ENCODE results near the gene ARMCX2.
"Not testable (repeated sequence)": the region's sequence is repeated elsewhere in the genome, so short reads cannot be mapped to it uniquely, and the experiment has no call there.

The ARMCX2 gene

GRCh38 chrX:101659601-101660063, at the start of gene ARMCX2:
TSS of gene ARMCX2 (minus strand) at chrX:101659850. CDS start at chrX:101657588, 2,262 bp downstream.
- peak; percentile 71 for DNase-seq (ENCODE audit: low spot score)

GRCh38 chrX:101709384-101709783, 49.7 kb upstream of the ARMCX2 start:
- no peak for DNase-seq (ENCODE audit: low spot score)

- DNase-seq (ENCODE audit: low spot score), result no peak
Measured at GRCh38 chrX:101708163-101708562, 48.5 kb upstream of the ARMCX2 start.

GRCh38 chrX:101693476-101693875, 33.8 kb upstream of the ARMCX2 start:
- DNase-seq (ENCODE audit: low spot score), result no peak

GRCh38 chrX:101691835-101692234, 32.2 kb upstream of the ARMCX2 start:
- DNase-seq (ENCODE audit: low spot score), result no peak

- no peak for DNase-seq (ENCODE audit: low spot score)
Measured at GRCh38 chrX:101686574-101686973, 26.9 kb upstream of the ARMCX2 start.

GRCh38 chrX:101685923-101686322, 26.3 kb upstream of the ARMCX2 start:
- DNase-seq (ENCODE audit: low spot score), result no peak

- no peak for DNase-seq (ENCODE audit: low spot score)
Measured at GRCh38 chrX:101682723-101683122, 23.1 kb upstream of the ARMCX2 start.

GRCh38 chrX:101677028-101677427, 17.4 kb upstream of the ARMCX2 start:
- no peak for DNase-seq (ENCODE audit: low spot score)

- DNase-seq (ENCODE audit: low spot score), result no peak
Measured at GRCh38 chrX:101676571-101676970, 16.9 kb upstream of the ARMCX2 start.

- no peak for DNase-seq (ENCODE audit: low spot score)
Measured at GRCh38 chrX:101668143-101668542, 8.5 kb upstream of the ARMCX2 start.

GRCh38 chrX:101658661-101659491, 774 bp downstream of the ARMCX2 start:
- peak; percentile 74 for DNase-seq (ENCODE audit: low spot score)

GRCh38 chrX:101657495-101657894, 2.2 kb downstream of the ARMCX2 start:
- no peak for DNase-seq (ENCODE audit: low spot score)

- DNase-seq (ENCODE audit: low spot score), result no peak
Measured at GRCh38 chrX:101656817-101657216, 2.8 kb downstream of the ARMCX2 start.

- no peak for DNase-seq (ENCODE audit: low spot score)
Measured at GRCh38 chrX:101655534-101655933, 4.1 kb downstream of the ARMCX2 start.

GRCh38 chrX:101647716-101648115, 11.9 kb downstream of the ARMCX2 start:
- not testable (repeated sequence) for DNase-seq (ENCODE audit: low spot score)

GRCh38 chrX:101642093-101642492, 17.6 kb downstream of the ARMCX2 start:
- no peak for DNase-seq (ENCODE audit: low spot score)

- no peak for DNase-seq (ENCODE audit: low spot score)
Measured at GRCh38 chrX:101639583-101639982, 20.1 kb downstream of the ARMCX2 start.

- no peak for DNase-seq (ENCODE audit: low spot score)
Measured at GRCh38 chrX:101619364-101619763, 40.3 kb downstream of the ARMCX2 start.

- peak; percentile 80 for DNase-seq (ENCODE audit: low spot score)
Measured at GRCh38 chrX:101617211-101618191, 42.1 kb downstream of the ARMCX2 start, which contains the start of gene ARMCX6. TSS of gene ARMCX6 (minus strand) at chrX:101618000. CDS start at chrX:101616620, 1,380 bp downstream.

GRCh38 chrX:101605728-101606127, 53.9 kb downstream of the ARMCX2 start:
- DNase-seq (ENCODE audit: low spot score), result no peak

All from left forelimb (tissue), 1 donor.